Measurements from ENCODE around the gene ERP27.

The ERP27 gene

DNA sequence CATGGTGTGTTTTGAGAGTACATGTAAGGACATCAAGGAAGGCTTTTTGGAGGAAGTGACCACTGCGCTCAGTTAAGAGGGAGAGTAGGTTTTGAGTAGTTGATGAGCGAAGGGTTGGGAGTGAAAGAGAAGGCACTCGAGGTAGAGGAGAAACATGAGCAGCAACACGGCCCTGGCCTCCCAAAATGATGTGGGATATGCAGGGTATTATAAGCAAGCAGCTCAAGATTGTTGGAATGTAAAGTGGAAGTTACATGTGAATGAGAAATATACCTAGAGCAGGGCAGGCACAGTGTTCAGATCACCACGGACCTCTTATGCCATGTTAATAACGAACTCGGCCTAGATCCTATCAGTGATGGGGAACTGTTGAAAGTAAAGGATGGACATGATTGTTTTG, 25.2 kb upstream of the ERP27 start:
- TF ChIP-seq, protein P1, sequence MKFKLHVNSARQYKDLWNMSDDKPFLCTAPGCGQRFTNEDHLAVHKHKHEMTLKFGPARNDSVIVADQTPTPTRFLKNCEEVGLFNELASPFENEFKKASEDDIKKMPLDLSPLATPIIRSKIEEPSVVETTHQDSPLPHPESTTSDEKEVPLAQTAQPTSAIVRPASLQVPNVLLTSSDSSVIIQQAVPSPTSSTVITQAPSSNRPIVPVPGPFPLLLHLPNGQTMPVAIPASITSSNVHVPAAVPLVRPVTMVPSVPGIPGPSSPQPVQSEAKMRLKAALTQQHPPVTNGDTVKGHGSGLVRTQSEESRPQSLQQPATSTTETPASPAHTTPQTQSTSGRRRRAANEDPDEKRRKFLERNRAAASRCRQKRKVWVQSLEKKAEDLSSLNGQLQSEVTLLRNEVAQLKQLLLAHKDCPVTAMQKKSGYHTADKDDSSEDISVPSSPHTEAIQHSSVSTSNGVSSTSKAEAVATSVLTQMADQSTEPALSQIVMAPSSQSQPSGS (tag by site-specific recombination; IDR thresholded peaks at IDR 0.05; ENCODE audit: low read depth) = no peak
- TF ChIP-seq ZNF544 (tag by site-specific recombination; IDR thresholded peaks at IDR 0.05) (no peak), ZNF791 (tag by site-specific recombination; IDR thresholded peaks at IDR 0.05) (no peak), ZNF23 (tag by site-specific recombination; IDR thresholded peaks at IDR 0.05; ENCODE audit: borderline replicate concordance) (no peak), YY1 (tag by site-specific recombination; IDR thresholded peaks at IDR 0.05) (no peak)
- TF ChIP-seq, protein P2, sequence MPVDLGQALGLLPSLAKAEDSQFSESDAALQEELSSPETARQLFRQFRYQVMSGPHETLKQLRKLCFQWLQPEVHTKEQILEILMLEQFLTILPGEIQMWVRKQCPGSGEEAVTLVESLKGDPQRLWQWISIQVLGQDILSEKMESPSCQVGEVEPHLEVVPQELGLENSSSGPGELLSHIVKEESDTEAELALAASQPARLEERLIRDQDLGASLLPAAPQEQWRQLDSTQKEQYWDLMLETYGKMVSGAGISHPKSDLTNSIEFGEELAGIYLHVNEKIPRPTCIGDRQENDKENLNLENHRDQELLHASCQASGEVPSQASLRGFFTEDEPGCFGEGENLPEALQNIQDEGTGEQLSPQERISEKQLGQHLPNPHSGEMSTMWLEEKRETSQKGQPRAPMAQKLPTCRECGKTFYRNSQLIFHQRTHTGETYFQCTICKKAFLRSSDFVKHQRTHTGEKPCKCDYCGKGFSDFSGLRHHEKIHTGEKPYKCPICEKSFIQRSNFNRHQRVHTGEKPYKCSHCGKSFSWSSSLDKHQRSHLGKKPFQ (tag by site-specific recombination; IDR thresholded peaks at IDR 0.05) = no peak
- TF ChIP-seq, protein P3, sequence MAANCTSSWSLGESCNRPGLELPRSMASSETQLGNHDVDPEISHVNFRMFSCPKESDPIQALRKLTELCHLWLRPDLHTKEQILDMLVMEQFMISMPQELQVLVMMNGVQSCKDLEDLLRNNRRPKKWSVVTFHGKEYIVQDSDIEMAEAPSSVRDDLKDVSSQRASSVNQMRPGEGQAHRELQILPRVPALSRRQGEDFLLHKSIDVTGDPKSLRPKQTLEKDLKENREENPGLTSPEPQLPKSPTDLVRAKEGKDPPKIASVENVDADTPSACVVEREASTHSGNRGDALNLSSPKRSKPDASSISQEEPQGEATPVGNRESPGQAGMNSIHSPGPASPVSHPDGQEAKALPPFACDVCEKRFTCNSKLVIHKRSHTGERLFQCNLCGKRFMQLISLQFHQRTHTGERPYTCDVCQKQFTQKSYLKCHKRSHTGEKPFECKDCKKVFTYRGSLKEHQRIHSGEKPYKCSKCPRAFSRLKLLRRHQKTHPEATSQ (tag by site-specific recombination; IDR thresholded peaks at IDR 0.05) = no peak
- TF ChIP-seq, protein P4, sequence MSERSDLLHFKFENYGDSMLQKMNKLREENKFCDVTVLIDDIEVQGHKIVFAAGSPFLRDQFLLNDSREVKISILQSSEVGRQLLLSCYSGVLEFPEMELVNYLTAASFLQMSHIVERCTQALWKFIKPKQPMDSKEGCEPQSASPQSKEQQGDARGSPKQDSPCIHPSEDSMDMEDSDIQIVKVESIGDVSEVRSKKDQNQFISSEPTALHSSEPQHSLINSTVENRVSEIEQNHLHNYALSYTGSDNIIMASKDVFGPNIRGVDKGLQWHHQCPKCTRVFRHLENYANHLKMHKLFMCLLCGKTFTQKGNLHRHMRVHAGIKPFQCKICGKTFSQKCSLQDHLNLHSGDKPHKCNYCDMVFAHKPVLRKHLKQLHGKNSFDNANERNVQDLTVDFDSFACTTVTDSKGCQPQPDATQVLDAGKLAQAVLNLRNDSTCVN (tag by site-specific recombination; optimal IDR thresholded peaks at IDR 0.05) = no peak
- H3K4me3 ChIP-seq (ENCODE audit: low read depth, low read length) = no peak overlapping the region
- no peaks in the 10 kb centered on the region for H3K36me3 ChIP-seq (ENCODE audit: control insufficient read depth in 2 of 2, insufficient read depth in 1 of 2, low read length in 2 of 2)
- CTCF ChIA-PET = no interaction called here
- POLR2A ChIA-PET = no interaction called here
- no peak overlapping the region for H3K27ac ChIP-seq (ENCODE audit: extremely low read depth, low read depth, low read length)
- no peaks in the 10 kb centered on the region for H3K9me3 ChIP-seq (ENCODE audit: control insufficient read depth, insufficient read depth, low read depth, low read length)
- H3K4me1 ChIP-seq (ENCODE audit: control insufficient read depth, insufficient read depth, low read length) = no peaks in the 10 kb centered on the region

DNA sequence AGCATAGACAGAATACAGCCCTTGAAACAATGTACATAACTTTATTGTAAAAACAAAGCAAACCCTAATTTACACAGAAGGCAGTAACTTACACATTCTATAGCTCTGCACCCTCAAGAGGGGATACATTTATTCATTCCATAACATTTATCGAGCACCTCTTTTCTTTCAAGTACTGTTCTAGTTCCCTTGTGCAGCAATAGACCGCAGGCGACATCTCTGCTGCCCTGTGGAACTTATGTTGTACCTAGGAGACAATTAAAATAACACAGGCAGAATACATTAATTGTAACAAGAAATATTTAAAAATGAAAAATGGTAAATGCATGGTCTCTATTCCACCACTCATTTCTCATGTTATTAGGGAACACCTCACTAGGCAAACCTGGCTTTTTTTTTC, 24.5 kb upstream of the ERP27 start:
- H3K9me3 ChIP-seq (ENCODE audit: control insufficient read depth, insufficient read depth, low read depth, low read length) = no peaks in the 10 kb centered on the region
- no peak overlapping the region for H3K27ac ChIP-seq (ENCODE audit: extremely low read depth, low read depth, low read length)
- no peaks in the 10 kb centered on the region for H3K4me1 ChIP-seq (ENCODE audit: control insufficient read depth, insufficient read depth, low read length)
- ChIA-PET POLR2A (no interaction called here), CTCF (no interaction called here)
- no peaks in the 10 kb centered on the region for H3K36me3 ChIP-seq (ENCODE audit: control insufficient read depth in 2 of 2, insufficient read depth in 1 of 2, low read length in 2 of 2)
- H3K4me3 ChIP-seq (ENCODE audit: low read depth, low read length) = no peak overlapping the region
- TF ChIP-seq, protein P5, sequence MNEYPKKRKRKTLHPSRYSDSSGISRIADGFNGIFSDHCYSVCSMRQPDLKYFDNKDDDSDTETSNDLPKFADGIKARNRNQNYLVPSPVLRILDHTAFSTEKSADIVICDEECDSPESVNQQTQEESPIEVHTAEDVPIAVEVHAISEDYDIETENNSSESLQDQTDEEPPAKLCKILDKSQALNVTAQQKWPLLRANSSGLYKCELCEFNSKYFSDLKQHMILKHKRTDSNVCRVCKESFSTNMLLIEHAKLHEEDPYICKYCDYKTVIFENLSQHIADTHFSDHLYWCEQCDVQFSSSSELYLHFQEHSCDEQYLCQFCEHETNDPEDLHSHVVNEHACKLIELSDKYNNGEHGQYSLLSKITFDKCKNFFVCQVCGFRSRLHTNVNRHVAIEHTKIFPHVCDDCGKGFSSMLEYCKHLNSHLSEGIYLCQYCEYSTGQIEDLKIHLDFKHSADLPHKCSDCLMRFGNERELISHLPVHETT (tag by site-specific recombination; IDR thresholded peaks at IDR 0.05) = no peak
- TF ChIP-seq ZNF335 (tag by site-specific recombination; conservative IDR thresholded peaks at IDR 0.05) (no peak), ZNF664 (tag by site-specific recombination; IDR thresholded peaks at IDR 0.05) (no peak), ZXDB (tag by site-specific recombination; IDR thresholded peaks at IDR 0.05) (no peak), ZNF132 (tag by site-specific recombination; IDR thresholded peaks at IDR 0.05; ENCODE audit: borderline replicate concordance) (no peak), ZNF707 (tag by site-specific recombination; IDR thresholded peaks at IDR 0.05) (no peak), ZNF514 (tag by site-specific recombination; IDR thresholded peaks at IDR 0.05) (no peak), KLF16 (tag by site-specific recombination; IDR thresholded peaks at IDR 0.05) (no peak)
- TF ChIP-seq, protein P6, sequence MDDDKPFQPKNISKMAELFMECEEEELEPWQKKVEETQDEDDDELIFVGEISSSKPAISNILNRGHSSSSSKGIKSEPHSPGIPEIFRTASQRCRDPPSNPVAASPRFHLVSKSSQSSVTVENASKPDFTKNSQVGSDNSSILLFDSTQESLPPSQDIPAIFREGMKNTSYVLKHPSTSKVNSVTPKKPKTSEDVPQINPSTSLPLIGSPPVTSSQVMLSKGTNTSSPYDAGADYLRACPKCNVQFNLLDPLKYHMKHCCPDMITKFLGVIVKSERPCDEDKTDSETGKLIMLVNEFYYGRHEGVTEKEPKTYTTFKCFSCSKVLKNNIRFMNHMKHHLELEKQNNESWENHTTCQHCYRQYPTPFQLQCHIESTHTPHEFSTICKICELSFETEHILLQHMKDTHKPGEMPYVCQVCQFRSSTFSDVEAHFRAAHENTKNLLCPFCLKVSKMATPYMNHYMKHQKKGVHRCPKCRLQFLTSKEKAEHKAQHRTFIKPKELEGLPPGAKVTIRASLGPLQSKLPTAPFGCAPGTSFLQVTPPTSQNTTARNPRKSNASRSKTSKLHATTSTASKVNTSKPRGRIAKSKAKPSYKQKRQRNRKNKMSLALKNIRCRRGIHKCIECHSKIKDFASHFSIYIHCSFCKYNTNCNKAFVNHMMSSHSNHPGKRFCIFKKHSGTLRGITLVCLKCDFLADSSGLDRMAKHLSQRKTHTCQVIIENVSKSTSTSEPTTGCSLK (tag by site-specific recombination; IDR thresholded peaks at IDR 0.05) = no peak

All from HEK293 (cell line).